Thymus (tissue), 11 donors: ENCODE measurements around the gene XAF1. TPM values are rescaled to one million over a fixed set of nuclear protein-coding genes. Genes with fewer than 3 reads are reported as not detected.

Experiments used
- DNase-seq, 9 donors: peaks; one replicate each; pipeline ENCODE4 v3.0.0-alpha.2; 2013; ENCODE audit warnings: low spot score in 9 of 9, low read depth in 6 of 9, missing footprints in 1 of 9
- H3K27ac ChIP-seq, 2 donors: one replicate each; pipeline ENCODE4 v1.5.1; 2013; ENCODE audit warnings: control low read depth in 1 of 2, low read depth in 1 of 2, low read length in 1 of 2, mild to moderate bottlenecking in 1 of 2, moderate library complexity in 1 of 2
- H3K27me3 ChIP-seq, 2 donors: one replicate each; pipeline ENCODE4 v1.5.1; 2013; ENCODE audit warnings: low read length in 1 of 2; ENCODE audit not compliant: control insufficient read depth in 2 of 2, insufficient read depth in 1 of 2
- H3K36me3 ChIP-seq, 2 donors: one replicate each; pipeline ENCODE4 v1.5.1; 2013; ENCODE audit warnings: low read length in 1 of 2, mild to moderate bottlenecking in 1 of 2, moderate library complexity in 1 of 2; ENCODE audit not compliant: control insufficient read depth in 2 of 2, insufficient read depth in 2 of 2
- H3K4me1 ChIP-seq, 2 donors: one replicate each; pipeline ENCODE4 v1.5.1; 2013; ENCODE audit warnings: low read length in 2 of 2; ENCODE audit not compliant: control insufficient read depth in 2 of 2, insufficient read depth in 2 of 2
- H3K4me3 ChIP-seq, 2 donors: one replicate each; pipeline ENCODE4 v1.5.1; 2013; ENCODE audit warnings: low read length in 2 of 2, control low read depth in 1 of 2, mild to moderate bottlenecking in 1 of 2
- H3K9me3 ChIP-seq, 2 donors: one replicate each; pipeline ENCODE4 v1.5.1; 2013; ENCODE audit warnings: low read length in 1 of 2, mild to moderate bottlenecking in 1 of 2; ENCODE audit not compliant: control insufficient read depth in 2 of 2, insufficient read depth in 1 of 2
- WGBS: extraction: QIAGEN DNeasy Blood & Tissue Kit; methylation state at CpG from one replicate; pipeline ENCODE4 v1.1.7; 2013; 5-methylcytosine and 5-hydroxymethylcytosine counted together
- polyA plus RNA-seq: library from polyadenylated mRNA; stranded (reverse); fragments of 200-250 nt; gene quantifications from one replicate; pipeline ENCODE4 v1.2.3, GENCODE V29; 2013
- total RNA-seq: library from RNA; stranded (reverse); fragments of 120-200 nt; gene quantifications from one replicate; pipeline ENCODE4 v1.2.4, GENCODE V29; 2013
- donor health status: healthy.

The XAF1 gene
- total and polyA plus RNA-seq, 2 donors, result 41.1 to 73.2 TPM

DNA sequence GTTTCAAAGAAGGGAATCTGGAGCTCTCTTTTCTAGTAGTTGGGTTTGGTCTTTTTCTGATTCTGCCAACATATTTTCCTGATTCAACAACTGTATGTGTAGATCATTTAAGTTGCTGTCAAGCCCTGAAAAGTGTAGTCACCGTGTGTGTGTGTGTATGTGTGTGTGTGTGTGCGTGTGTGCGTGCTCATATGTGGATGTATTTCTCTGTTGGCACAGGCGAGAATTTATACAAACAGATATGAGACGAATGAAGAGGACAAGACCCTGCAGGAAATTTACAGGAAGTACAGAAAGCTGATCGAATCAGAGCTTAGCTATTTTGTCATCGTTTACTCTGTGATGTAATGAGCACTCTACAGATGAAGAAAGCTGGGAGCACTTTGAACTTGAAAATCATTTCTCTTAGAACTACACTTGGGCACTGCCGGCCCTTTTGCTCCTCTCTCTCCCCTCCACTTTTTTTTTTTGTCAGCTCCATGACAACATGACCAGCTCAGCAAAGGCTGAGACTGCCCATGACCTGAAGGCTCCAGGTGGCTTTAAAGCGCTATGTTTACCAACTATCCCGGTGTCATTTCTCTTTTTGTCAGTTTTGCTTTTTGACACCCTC, 31.3 kb downstream of the XAF1 start:
- no peak for DNase-seq
- Histone ChIP-seq H3K9me3 (no peaks in the 10 kb centered on the region), H3K4me3 (no peak overlapping the region), H3K36me3 (no peaks in the 10 kb centered on the region), H3K27ac (no peak overlapping the region), H3K4me1 (no peaks in the 10 kb centered on the region), H3K27me3 (peaks cover 0 to 11% of the 10 kb centered on the region in 2 donors)
- 73% methylated on average over 10 of the region's 10 CpGs for WGBS

DNA sequence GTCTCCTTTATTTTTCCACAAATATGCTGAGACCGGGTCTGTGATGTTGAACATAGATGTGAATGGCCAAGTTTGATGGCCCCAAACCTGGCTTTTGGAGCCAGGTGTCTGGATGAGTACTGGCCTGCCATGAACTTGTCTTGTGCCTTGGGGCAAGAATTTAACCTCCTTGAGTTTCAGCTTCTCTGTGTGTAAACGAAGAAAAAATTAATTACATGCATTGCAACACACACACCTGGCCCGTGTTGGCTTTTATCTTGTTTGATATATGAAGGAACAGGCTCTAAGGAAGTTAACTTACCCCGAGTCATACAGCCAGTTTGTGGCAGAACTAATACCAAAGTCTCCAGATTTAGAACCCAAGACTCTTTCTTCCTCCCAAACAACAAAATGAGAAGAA, 33.3 kb downstream of the XAF1 start:
- H3K4me3 ChIP-seq, result no peak overlapping the region
- no peak for DNase-seq
- H3K9me3 ChIP-seq, result no peaks in the 10 kb centered on the region
- H3K4me1 ChIP-seq, result no peaks in the 10 kb centered on the region
- H3K36me3 ChIP-seq, result no peaks in the 10 kb centered on the region
- peaks cover 0 to 17% of the 10 kb centered on the region in 2 donors for H3K27me3 ChIP-seq
- 71% methylated on average over 4 of the region's 4 CpGs for WGBS
- no peak overlapping the region for H3K27ac ChIP-seq

DNA sequence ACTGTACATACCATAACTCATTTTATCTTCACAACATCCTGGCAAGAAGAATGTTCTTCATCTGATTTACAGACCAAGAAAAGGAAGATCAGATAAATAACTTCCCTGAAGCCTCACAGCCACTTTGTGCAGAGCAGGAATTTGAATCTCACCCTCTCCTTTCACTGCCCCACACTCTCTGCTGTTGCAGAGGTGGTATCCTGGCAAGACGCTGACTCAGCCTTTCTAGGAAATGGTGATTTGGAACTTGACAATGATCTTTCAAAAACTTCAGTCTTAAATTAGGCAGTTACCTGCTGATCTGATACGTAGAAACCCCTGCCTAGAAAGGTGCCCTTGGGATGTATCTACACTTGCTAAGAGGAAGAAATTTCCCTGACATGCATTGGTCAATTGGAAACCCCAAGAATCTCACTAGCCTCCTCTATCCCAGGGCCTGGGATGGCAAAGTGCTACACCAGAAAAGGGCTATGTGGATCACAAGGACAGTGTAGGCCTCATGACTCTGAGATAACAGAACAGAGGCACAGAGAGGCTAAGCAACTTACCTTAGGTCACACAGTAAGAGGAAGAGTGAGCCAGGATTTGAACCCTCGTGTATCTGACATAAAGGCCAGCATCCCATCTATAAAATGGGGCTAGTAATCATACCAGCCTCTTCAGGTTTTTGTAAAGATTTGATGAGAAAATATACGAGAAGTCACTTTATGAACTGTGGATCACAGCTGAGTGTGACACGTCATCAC, 38.1 kb downstream of the XAF1 start:
- Histone ChIP-seq H3K4me3 (no peak overlapping the region), H3K27me3 (peaks cover 0 to 25% of the 10 kb centered on the region in 2 donors)

DNA sequence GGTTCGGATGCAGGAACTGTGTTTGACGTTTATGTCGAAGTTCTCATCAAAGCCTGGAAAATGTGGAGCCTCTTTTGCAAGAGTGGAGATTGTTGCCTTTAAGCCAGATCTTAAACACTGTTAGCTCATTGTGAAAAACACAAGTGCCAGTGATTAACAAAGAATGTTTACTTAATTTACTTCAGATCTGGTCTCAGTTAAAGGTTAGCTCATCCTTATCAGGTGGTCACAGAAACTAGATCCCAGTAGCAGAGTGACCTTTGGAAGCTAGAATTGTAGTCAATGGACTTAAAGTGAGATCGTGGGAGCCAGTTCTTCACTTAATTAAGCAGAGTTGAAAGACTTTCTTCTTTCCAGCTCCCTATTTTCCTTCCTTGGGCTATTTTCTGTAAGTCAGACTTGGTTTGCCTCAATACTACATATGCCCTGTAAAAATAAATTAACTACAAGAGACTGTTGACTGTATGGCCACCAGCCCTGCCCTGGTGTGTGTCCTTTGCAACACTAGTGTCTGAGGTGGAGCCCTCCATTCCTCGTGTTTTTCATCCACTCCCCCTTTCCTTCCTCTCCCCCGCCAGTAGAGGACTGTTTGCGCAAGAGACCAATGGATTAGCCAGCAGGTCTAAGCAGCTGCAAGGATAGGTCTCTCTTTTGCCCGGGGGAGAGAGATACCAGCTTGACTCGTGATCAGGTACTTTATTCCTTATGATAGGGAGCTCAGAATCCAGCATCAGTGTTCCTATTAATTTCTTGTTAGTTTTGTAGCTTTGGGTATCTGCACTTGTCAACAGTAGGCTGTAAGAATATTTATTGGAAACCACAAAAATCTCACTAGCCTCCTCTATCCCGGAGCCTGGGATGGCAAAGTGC, 40.4 kb downstream of the XAF1 start:
- Histone ChIP-seq H3K4me3 (no peak overlapping the region), H3K9me3 (no peaks in the 10 kb centered on the region), H3K27me3 (peaks cover 0 to 20% of the 10 kb centered on the region in 2 donors), H3K27ac (no peak overlapping the region), H3K4me1 (no peaks in the 10 kb centered on the region), H3K36me3 (no peaks in the 10 kb centered on the region)
- no peak for DNase-seq
- WGBS, result 81% methylated on average over 10 of the region's 10 CpGs

More for the DNA sequence above, 38.1 kb downstream of the XAF1 start:
- Histone ChIP-seq H3K4me1 (no peaks in the 10 kb centered on the region), H3K9me3 (no peaks in the 10 kb centered on the region), H3K36me3 (no peaks in the 10 kb centered on the region), H3K27ac (no peak overlapping the region)
- no peak for DNase-seq
- WGBS, result 68% methylated on average over 5 of the region's 5 CpGs

DNA sequence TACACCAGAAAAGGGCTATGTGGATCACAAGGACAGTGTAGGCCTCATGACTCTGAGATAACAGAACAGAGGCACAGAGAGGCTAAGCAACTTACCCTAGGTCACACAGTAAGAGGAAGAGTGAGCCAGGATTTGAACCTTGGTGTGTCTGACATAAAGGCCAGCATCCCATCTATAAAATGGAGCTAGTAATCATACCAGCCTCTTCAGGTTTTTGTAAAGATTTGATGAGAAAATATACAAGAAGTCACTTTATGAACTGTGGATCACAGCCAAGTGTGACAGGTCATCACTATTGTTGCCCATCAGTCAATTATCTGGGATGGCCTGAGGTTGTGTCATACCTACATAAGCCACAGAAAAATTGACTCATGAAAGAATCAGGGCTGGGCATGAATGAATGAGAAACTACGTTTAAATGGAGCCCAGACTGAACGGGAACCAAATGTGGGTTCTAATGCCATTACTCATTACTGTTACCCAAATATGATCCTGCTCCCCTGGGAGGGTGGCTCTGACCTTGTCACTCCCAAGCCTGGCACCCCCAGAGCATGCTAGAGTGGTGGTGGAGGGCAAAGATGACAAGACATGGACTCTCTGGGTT, 41.1 kb downstream of the XAF1 start:
- Histone ChIP-seq H3K27me3 (peaks cover 0 to 17% of the 10 kb centered on the region in 2 donors), H3K36me3 (no peaks in the 10 kb centered on the region), H3K27ac (no peak overlapping the region), H3K9me3 (no peaks in the 10 kb centered on the region), H3K4me3 (no peak overlapping the region), H3K4me1 (no peaks in the 10 kb centered on the region)
- WGBS, result 97% methylated on average over 2 of the region's 2 CpGs
- DNase-seq, result no peak

DNA sequence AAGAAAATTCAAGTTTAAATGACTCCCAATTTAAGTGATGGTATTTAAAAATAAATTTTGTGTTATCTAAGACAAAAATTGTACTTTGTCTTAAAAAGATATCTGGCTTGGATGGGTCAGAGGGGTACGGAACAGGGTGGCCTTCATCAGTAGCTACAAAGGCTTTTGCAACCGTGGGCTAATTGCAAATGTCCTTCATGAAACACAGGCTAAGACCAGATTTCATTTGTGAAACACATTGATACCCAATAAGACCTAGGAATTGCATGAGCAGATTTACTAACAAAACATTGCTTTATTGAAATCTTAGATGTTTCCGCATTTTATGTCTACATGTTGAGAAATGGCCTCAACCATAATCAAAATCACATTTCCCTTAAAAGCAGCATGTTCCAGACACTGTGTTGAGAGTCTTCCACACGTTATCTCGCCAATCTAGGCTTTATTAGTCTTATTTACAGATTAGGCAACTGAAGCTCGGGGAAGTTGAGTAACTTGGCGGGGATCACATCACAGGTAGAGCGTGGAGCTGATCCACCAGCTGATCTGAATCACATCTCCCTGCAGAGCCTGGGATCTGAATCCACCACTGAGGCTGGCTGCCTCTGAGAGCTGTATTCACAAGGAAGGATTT, 42.0 kb downstream of the XAF1 start:
- Histone ChIP-seq H3K9me3 (no peaks in the 10 kb centered on the region), H3K4me3 (no peak overlapping the region), H3K27me3 (peaks cover 0 to 10% of the 10 kb centered on the region in 2 donors), H3K36me3 (no peaks in the 10 kb centered on the region), H3K4me1 (no peaks in the 10 kb centered on the region), H3K27ac (no peak overlapping the region)
- no peak for DNase-seq
- 95% methylated on average over 8 of the region's 8 CpGs for WGBS

DNA sequence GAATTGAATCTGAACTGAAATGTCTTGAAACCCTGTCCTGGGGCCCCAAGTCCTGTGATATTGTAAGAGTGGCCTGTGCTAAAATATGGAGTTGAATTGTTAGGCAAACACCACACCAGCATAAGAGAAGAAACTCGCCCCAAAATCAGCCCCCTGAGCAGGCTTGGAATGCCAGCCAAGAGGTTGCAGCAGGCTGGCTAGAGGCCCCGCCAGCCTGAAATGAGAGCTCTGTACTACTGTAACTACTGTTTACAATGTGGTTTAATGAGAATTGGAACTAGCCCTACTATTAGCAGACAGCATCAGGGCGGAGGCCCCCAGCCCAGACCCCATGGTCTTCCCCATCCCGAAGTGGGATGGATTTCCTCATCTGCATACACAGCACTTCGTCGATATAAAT, 43.9 kb downstream of the XAF1 start:
- 90% methylated on average over 6 of the region's 6 CpGs for WGBS
- peaks cover 0 to 10% of the 10 kb centered on the region in 2 donors for H3K27me3 ChIP-seq
- H3K9me3 ChIP-seq, result no peaks in the 10 kb centered on the region
- H3K4me3 ChIP-seq, result no peak overlapping the region
- no peaks in the 10 kb centered on the region for H3K36me3 ChIP-seq
- no peak overlapping the region for H3K27ac ChIP-seq
- H3K4me1 ChIP-seq, result no peaks in the 10 kb centered on the region
- no peak for DNase-seq

DNA sequence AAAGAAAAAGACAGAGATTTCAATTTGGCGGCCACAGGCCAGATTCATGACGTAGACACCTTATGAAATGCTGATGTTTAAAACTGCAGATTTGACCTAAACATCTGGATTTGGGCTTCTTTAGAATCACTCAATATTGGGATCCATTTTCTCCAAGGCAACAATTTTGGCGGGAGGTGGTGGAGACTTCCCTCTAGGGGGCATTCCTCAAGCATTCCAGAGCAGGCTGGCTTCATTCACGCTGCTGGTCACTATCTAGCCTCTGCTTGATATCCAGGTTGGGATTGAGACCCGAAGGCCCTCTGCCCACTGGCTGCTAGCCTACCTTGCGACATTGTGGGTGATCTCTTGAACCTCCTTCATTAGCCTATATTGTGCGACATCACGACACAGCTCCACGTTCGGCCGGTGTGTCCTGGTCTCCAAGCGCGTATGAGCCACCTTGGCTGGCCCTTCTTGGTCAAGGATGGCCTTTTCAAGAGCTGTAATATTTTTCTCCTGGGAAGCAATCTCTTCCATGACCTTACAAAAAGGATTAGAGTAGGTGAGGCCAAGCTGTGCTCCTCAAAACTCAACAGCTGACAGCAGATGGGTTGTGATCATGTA, 44.7 kb downstream of the XAF1 start:
- no peak overlapping the region for H3K27ac ChIP-seq
- peaks cover 0 to 10% of the 10 kb centered on the region in 2 donors for H3K27me3 ChIP-seq
- WGBS, result 93% methylated on average over 13 of the region's 13 CpGs
- H3K36me3 ChIP-seq, result no peaks in the 10 kb centered on the region
- H3K4me3 ChIP-seq, result no peak overlapping the region
- no peaks in the 10 kb centered on the region for H3K4me1 ChIP-seq
- no peak for DNase-seq
- no peaks in the 10 kb centered on the region for H3K9me3 ChIP-seq
